ENCODE data around the gene ATXN7L1.

Gene ATXN7L1

GRCh38 chr7:105808703-105809590 is 67.5 kb downstream of the ATXN7L1 start:
- Histone ChIP-seq H2AK5ac (ENCODE audit: low read depth, low read length) (no peak overlapping the region), H3K4me3 (ENCODE audit: low read length in 2 of 2) (no peak overlapping the region), H2BK12ac (ENCODE audit: low read length) (no peak overlapping the region), H3K27ac (replicated peaks; ENCODE audit: low read length) (no peak overlapping the region), H2AFZ (ENCODE audit: low read length) (no peak overlapping the region), H3K14ac (ENCODE audit: low read length) (no peak overlapping the region), H3K4me1 (ENCODE audit: control insufficient read depth in 2 of 2, insufficient read depth in 1 of 2, low read depth in 1 of 2, low read length in 2 of 2) (peaks cover 10 to 14% of the 10 kb centered on the region in 2 donors), H3K18ac (ENCODE audit: low read length) (no peak overlapping the region), H4K8ac (ENCODE audit: low read depth, low read length) (no peak overlapping the region), H4K91ac (ENCODE audit: low read depth, low read length, poor library complexity) (no peak overlapping the region), H3K9ac (ENCODE audit: low read depth, low read length, poor library complexity) (no peak overlapping the region), H2BK5ac (ENCODE audit: low read length) (no peak overlapping the region), H3K23ac (ENCODE audit: low read depth, low read length, poor library complexity) (no peak overlapping the region), H2BK120ac (ENCODE audit: low read depth, low read length) (no peak overlapping the region), H3K9me3 (replicated peaks in 1 of 2; ENCODE audit: control insufficient read depth in 2 of 2, insufficient read depth in 1 of 2, low read depth in 1 of 2, low read length in 2 of 2) (no peaks in the 10 kb centered on the region), H3K36me3 (replicated peaks in 1 of 2; ENCODE audit: control insufficient read depth in 2 of 2, insufficient read depth in 2 of 2, low read length in 2 of 2) (no peaks in the 10 kb centered on the region), H3K4me2 (ENCODE audit: insufficient read depth, low read length, poor library complexity, severe bottlenecking) (no peak overlapping the region), H3K79me1 (ENCODE audit: low read depth, low read length) (peaks cover 2% of the 10 kb centered on the region), H3K4ac (ENCODE audit: low read length) (no peak overlapping the region), H2BK15ac (ENCODE audit: low read length) (no peak overlapping the region), H3K27me3 (ENCODE audit: control insufficient read depth in 3 of 3, insufficient read depth in 3 of 3, low read depth in 1 of 3, low read length in 3 of 3) (no peaks in the 10 kb centered on the region)
- WGBS, 2 donors (ENCODE audit: extremely low coverage in 2 of 2, insufficient read length in 2 of 2, insufficient replicate concordance in 1 of 2) = no CpG with 5 or more reads among the region's 8 CpGs
- no peak for DNase-seq (ENCODE audit: low spot score)

- peaks cover 10 to 14% of the 10 kb centered on the region in 2 donors for H3K4me1 ChIP-seq (ENCODE audit: control insufficient read depth in 2 of 2, insufficient read depth in 1 of 2, low read depth in 1 of 2, low read length in 2 of 2)
- no peak overlapping the region for H2BK120ac ChIP-seq (ENCODE audit: low read depth, low read length)
- H3K9ac ChIP-seq (ENCODE audit: low read depth, low read length, poor library complexity) = no peak overlapping the region
- no peak overlapping the region for H3K18ac ChIP-seq (ENCODE audit: low read length)
- no peak overlapping the region for H4K91ac ChIP-seq (ENCODE audit: low read depth, low read length, poor library complexity)
- no peak overlapping the region for H3K4me3 ChIP-seq (ENCODE audit: low read length in 2 of 2)
- H3K27me3 ChIP-seq (ENCODE audit: control insufficient read depth in 3 of 3, insufficient read depth in 3 of 3, low read depth in 1 of 3, low read length in 3 of 3) = no peaks in the 10 kb centered on the region
- no peaks in the 10 kb centered on the region for H3K36me3 ChIP-seq (replicated peaks in 1 of 2; ENCODE audit: control insufficient read depth in 2 of 2, insufficient read depth in 2 of 2, low read length in 2 of 2)
- H4K8ac ChIP-seq (ENCODE audit: low read depth, low read length) = no peak overlapping the region
- no peak overlapping the region for H2BK5ac ChIP-seq (ENCODE audit: low read length)
- DNase-seq (ENCODE audit: low spot score) = no peak
- H2BK15ac ChIP-seq (ENCODE audit: low read length) = no peak overlapping the region
- H3K4ac ChIP-seq (ENCODE audit: low read length) = no peak overlapping the region
- no peaks in the 10 kb centered on the region for H3K9me3 ChIP-seq (replicated peaks in 1 of 2; ENCODE audit: control insufficient read depth in 2 of 2, insufficient read depth in 1 of 2, low read depth in 1 of 2, low read length in 2 of 2)
- H3K14ac ChIP-seq (ENCODE audit: low read length) = no peak overlapping the region
- no peak overlapping the region for H2BK12ac ChIP-seq (ENCODE audit: low read length)
- no peak overlapping the region for H3K23ac ChIP-seq (ENCODE audit: low read depth, low read length, poor library complexity)
- no peak overlapping the region for H2AFZ ChIP-seq (ENCODE audit: low read length)
- no CpG with 5 or more reads among the region's 1 CpG for WGBS, 2 donors (ENCODE audit: extremely low coverage in 2 of 2, insufficient read length in 2 of 2, insufficient replicate concordance in 1 of 2)
- H3K27ac ChIP-seq (replicated peaks; ENCODE audit: low read length) = no peak overlapping the region
- H3K4me2 ChIP-seq (ENCODE audit: insufficient read depth, low read length, poor library complexity, severe bottlenecking) = no peak overlapping the region
- H2AK5ac ChIP-seq (ENCODE audit: low read depth, low read length) = no peak overlapping the region
- peaks cover 2% of the 10 kb centered on the region for H3K79me1 ChIP-seq (ENCODE audit: low read depth, low read length)
Measured at GRCh38 chr7:105808209-105808608, 68.2 kb downstream of the ATXN7L1 start.

- no peak overlapping the region for H3K4ac ChIP-seq (ENCODE audit: low read length)
- no peak overlapping the region for H3K14ac ChIP-seq (ENCODE audit: low read length)
- H2AK5ac ChIP-seq (ENCODE audit: low read depth, low read length) = no peak overlapping the region
- no peak overlapping the region for H2BK12ac ChIP-seq (ENCODE audit: low read length)
- peaks cover 10 to 14% of the 10 kb centered on the region in 2 donors for H3K4me1 ChIP-seq (ENCODE audit: control insufficient read depth in 2 of 2, insufficient read depth in 1 of 2, low read depth in 1 of 2, low read length in 2 of 2)
- H3K4me3 ChIP-seq (ENCODE audit: low read length in 2 of 2) = no peak overlapping the region
- H3K27me3 ChIP-seq (ENCODE audit: control insufficient read depth in 3 of 3, insufficient read depth in 3 of 3, low read depth in 1 of 3, low read length in 3 of 3) = no peaks in the 10 kb centered on the region
- H2BK5ac ChIP-seq (ENCODE audit: low read length) = no peak overlapping the region
- H4K91ac ChIP-seq (ENCODE audit: low read depth, low read length, poor library complexity) = no peak overlapping the region
- H2BK120ac ChIP-seq (ENCODE audit: low read depth, low read length) = no peak overlapping the region
- no peaks in the 10 kb centered on the region for H3K9me3 ChIP-seq (replicated peaks in 1 of 2; ENCODE audit: control insufficient read depth in 2 of 2, insufficient read depth in 1 of 2, low read depth in 1 of 2, low read length in 2 of 2)
- no peak overlapping the region for H2BK15ac ChIP-seq (ENCODE audit: low read length)
- no peak overlapping the region for H3K4me2 ChIP-seq (ENCODE audit: insufficient read depth, low read length, poor library complexity, severe bottlenecking)
- H3K27ac ChIP-seq (replicated peaks; ENCODE audit: low read length) = no peak overlapping the region
- H3K36me3 ChIP-seq (replicated peaks in 1 of 2; ENCODE audit: control insufficient read depth in 2 of 2, insufficient read depth in 2 of 2, low read length in 2 of 2) = no peaks in the 10 kb centered on the region
- no peak overlapping the region for H3K9ac ChIP-seq (ENCODE audit: low read depth, low read length, poor library complexity)
- no peak overlapping the region for H2AFZ ChIP-seq (ENCODE audit: low read length)
- H3K79me1 ChIP-seq (ENCODE audit: low read depth, low read length) = peaks cover 2% of the 10 kb centered on the region
- no peak overlapping the region for H4K8ac ChIP-seq (ENCODE audit: low read depth, low read length)
- no peak overlapping the region for H3K23ac ChIP-seq (ENCODE audit: low read depth, low read length, poor library complexity)
- DNase-seq (ENCODE audit: low spot score) = no peak
- no CpG with 5 or more reads among the region's 4 CpGs for WGBS, 2 donors (ENCODE audit: extremely low coverage in 2 of 2, insufficient read length in 2 of 2, insufficient replicate concordance in 1 of 2)
- H3K18ac ChIP-seq (ENCODE audit: low read length) = no peak overlapping the region
Measured at GRCh38 chr7:105807448-105807762, 69.0 kb downstream of the ATXN7L1 start.

- no peaks in the 10 kb centered on the region for H3K27me3 ChIP-seq (ENCODE audit: control insufficient read depth in 3 of 3, insufficient read depth in 3 of 3, low read depth in 1 of 3, low read length in 3 of 3)
- no peak overlapping the region for H3K18ac ChIP-seq (ENCODE audit: low read length)
- peaks cover 2% of the 10 kb centered on the region for H3K79me1 ChIP-seq (ENCODE audit: low read depth, low read length)
- no peak overlapping the region for H4K91ac ChIP-seq (ENCODE audit: low read depth, low read length, poor library complexity)
- no peak overlapping the region for H3K23ac ChIP-seq (ENCODE audit: low read depth, low read length, poor library complexity)
- no peak for DNase-seq (ENCODE audit: low spot score)
- H3K9ac ChIP-seq (ENCODE audit: low read depth, low read length, poor library complexity) = no peak overlapping the region
- no peak overlapping the region for H4K8ac ChIP-seq (ENCODE audit: low read depth, low read length)
- H3K9me3 ChIP-seq (replicated peaks in 1 of 2; ENCODE audit: control insufficient read depth in 2 of 2, insufficient read depth in 1 of 2, low read depth in 1 of 2, low read length in 2 of 2) = no peaks in the 10 kb centered on the region
- H3K4me3 ChIP-seq (ENCODE audit: low read length in 2 of 2) = no peak overlapping the region
- H2AFZ ChIP-seq (ENCODE audit: low read length) = no peak overlapping the region
- no peak overlapping the region for H2BK15ac ChIP-seq (ENCODE audit: low read length)
- H3K14ac ChIP-seq (ENCODE audit: low read length) = no peak overlapping the region
- no peak overlapping the region for H3K27ac ChIP-seq (replicated peaks; ENCODE audit: low read length)
- no peak overlapping the region for H2BK120ac ChIP-seq (ENCODE audit: low read depth, low read length)
- no peaks in the 10 kb centered on the region for H3K36me3 ChIP-seq (replicated peaks in 1 of 2; ENCODE audit: control insufficient read depth in 2 of 2, insufficient read depth in 2 of 2, low read length in 2 of 2)
- no peak overlapping the region for H3K4ac ChIP-seq (ENCODE audit: low read length)
- H3K4me2 ChIP-seq (ENCODE audit: insufficient read depth, low read length, poor library complexity, severe bottlenecking) = no peak overlapping the region
- H2BK12ac ChIP-seq (ENCODE audit: low read length) = no peak overlapping the region
- no peak overlapping the region for H2BK5ac ChIP-seq (ENCODE audit: low read length)
- WGBS, 2 donors (ENCODE audit: extremely low coverage in 2 of 2, insufficient read length in 2 of 2, insufficient replicate concordance in 1 of 2) = no CpG with 5 or more reads among the region's 5 CpGs
- H3K4me1 ChIP-seq (ENCODE audit: control insufficient read depth in 2 of 2, insufficient read depth in 1 of 2, low read depth in 1 of 2, low read length in 2 of 2) = peaks cover 10 to 14% of the 10 kb centered on the region in 2 donors
- H2AK5ac ChIP-seq (ENCODE audit: low read depth, low read length) = no peak overlapping the region
Measured at GRCh38 chr7:105806592-105807447, 69.6 kb downstream of the ATXN7L1 start.

All from neuronal stem cell (in vitro differentiated cells).